Astrocyte (in vitro differentiated cells and primary cell): Measurements from ENCODE around the gene BLVRB. TPM values are rescaled to one million over a fixed set of nuclear protein-coding genes. Genes with fewer than 3 reads are reported as not detected.

ENCODE experiments used
- DNase-seq: peaks from one replicate; pipeline ENCODE4 v3.0.0-alpha.2; 2010; ENCODE audit warnings: low read depth
- FAIRE-seq: peaks from 2 replicates; lab custom pipeline; 2011; peaks lifted over from hg19 to GRCh38; lab: Jason Lieb, UNC
- H2AFZ ChIP-seq: 2 replicates; pipeline ENCODE4 v1.6.0; 2012; ENCODE audit warnings: low read depth, low read length, inconsistent platforms
- H3K27ac ChIP-seq: 2 replicates; pipeline ENCODE4 v1.5.1; 2011; ENCODE audit warnings: low read depth, low read length, inconsistent platforms
- H3K27me3 ChIP-seq: 2 replicates; pipeline ENCODE4 v1.6.0; 2011; ENCODE audit warnings: low read length, inconsistent platforms; ENCODE audit not compliant: insufficient read depth
- H3K36me3 ChIP-seq: 2 replicates; pipeline ENCODE4 v1.5.1; 2011; ENCODE audit warnings: low read length, inconsistent platforms; ENCODE audit not compliant: insufficient read depth
- H3K4me1 ChIP-seq: 2 replicates; pipeline ENCODE4 v1.5.1; 2011; ENCODE audit warnings: low read length, inconsistent platforms; ENCODE audit not compliant: insufficient read depth
- H3K4me2 ChIP-seq: 2 replicates; pipeline ENCODE4 v1.6.0; 2012; ENCODE audit warnings: low read length, inconsistent platforms
- H3K4me3 ChIP-seq: 2 replicates; pipeline ENCODE4 v1.5.1; 2011; ENCODE audit warnings: low read depth, mild to moderate bottlenecking, low read length, inconsistent platforms; ENCODE audit not compliant: insufficient read depth
- H3K79me2 ChIP-seq: 2 replicates; pipeline ENCODE4 v1.6.0; 2012; ENCODE audit warnings: mild to moderate bottlenecking, low read length, inconsistent platforms; ENCODE audit not compliant: insufficient read depth
- H3K9ac ChIP-seq: 2 replicates; pipeline ENCODE4 v1.6.0; 2012; ENCODE audit warnings: mild to moderate bottlenecking, low read length, inconsistent platforms
- H3K9me3 ChIP-seq: 2 replicates; pipeline ENCODE4 v1.5.1; 2012; ENCODE audit warnings: low read depth, mild to moderate bottlenecking, low read length, inconsistent platforms; ENCODE audit not compliant: insufficient read depth
- H4K20me1 ChIP-seq: 2 replicates; pipeline ENCODE4 v1.6.0; 2012; ENCODE audit warnings: low read length, inconsistent platforms; ENCODE audit not compliant: insufficient read depth
- H3K27ac Mint-ChIP-seq: one replicate; pipeline ENCODE4 v1.8.0; 2021; ENCODE audit warnings: mild to moderate bottlenecking, mixed read lengths; ENCODE audit not compliant: unreplicated experiment
- H3K27me3 Mint-ChIP-seq: one replicate; pipeline ENCODE4 v1.8.0; 2021; ENCODE audit warnings: low read depth, mixed read lengths; ENCODE audit not compliant: unreplicated experiment
- H3K36me3 Mint-ChIP-seq: one replicate; pipeline ENCODE4 v1.8.0; 2021; ENCODE audit warnings: low read depth, mixed read lengths; ENCODE audit not compliant: unreplicated experiment
- H3K4me1 Mint-ChIP-seq: one replicate; pipeline ENCODE4 v1.8.0; 2021; ENCODE audit warnings: low read depth, mixed read lengths; ENCODE audit not compliant: unreplicated experiment
- H3K4me3 Mint-ChIP-seq: one replicate; pipeline ENCODE4 v1.8.0; 2021; ENCODE audit warnings: mild to moderate bottlenecking, moderate library complexity, mixed read lengths; ENCODE audit not compliant: unreplicated experiment
- H3K9me3 Mint-ChIP-seq: one replicate; pipeline ENCODE4 v1.8.0; 2021; ENCODE audit warnings: mild to moderate bottlenecking, mixed read lengths; ENCODE audit not compliant: unreplicated experiment
- CTCF ChIP-seq: IDR thresholded peaks from 2 replicates; pipeline ENCODE4 v1.5.1; 2011; ENCODE audit warnings: low read depth, mild to moderate bottlenecking, inconsistent platforms, low read length, moderate library complexity; ENCODE audit not compliant: insufficient read depth
- EZH2 ChIP-seq: IDR thresholded peaks from 2 replicates; pipeline ENCODE4 v1.6.1; 2012; ENCODE audit warnings: mild to moderate bottlenecking, low read length, inconsistent platforms; ENCODE audit not compliant: insufficient read depth
- total RNA-seq: library from RNA; stranded (reverse); gene quantifications from 2 replicates; pipeline ENCODE4 v1.2.1, GENCODE V29; 2021

Gene BLVRB
- total RNA-seq, 1 donor from 2014 or later, result 27.1 TPM

DNA sequence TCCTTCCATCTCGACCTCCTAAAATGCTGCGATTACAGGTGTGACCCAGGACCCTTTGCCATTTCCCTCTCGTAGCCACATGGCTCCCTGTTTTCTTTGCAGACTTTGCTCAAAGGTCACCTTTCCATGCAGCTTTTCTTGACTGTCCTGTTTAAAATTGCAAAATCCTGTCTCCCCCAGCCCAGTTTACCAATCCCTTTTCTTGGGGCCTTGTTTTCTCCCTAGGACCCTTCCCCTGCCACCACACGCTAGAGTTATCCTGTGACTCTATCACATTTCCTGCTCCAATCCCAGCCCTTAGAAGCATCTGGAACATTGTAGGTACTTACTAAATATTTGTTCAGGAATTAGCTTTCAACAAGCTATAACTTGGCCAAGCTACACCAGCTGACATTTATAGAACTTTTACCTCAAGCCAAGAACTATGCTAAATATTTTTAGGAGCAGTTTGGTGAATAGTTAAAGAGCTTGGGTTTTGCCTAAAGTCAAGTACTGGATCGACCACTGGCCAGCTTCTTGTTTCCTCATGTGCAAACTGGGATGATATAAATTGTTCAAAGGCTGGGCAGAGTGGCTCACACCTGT lies 12.3 kb downstream of the BLVRB start:
- H2AFZ ChIP-seq, result no peak overlapping the region
- Mint-ChIP-seq H3K9me3 (no peaks in the 10 kb centered on the region), H3K27me3 (peaks cover 5% of the 10 kb centered on the region), H3K27ac (no peak overlapping the region), H3K4me1 (no peaks in the 10 kb centered on the region), H3K36me3 (no peaks in the 10 kb centered on the region), H3K4me3 (no peak overlapping the region)
- DNase-seq (no peak), FAIRE-seq (no peak)
- H3K27ac ChIP-seq, result no peak overlapping the region
- H3K27me3 ChIP-seq, result no peaks in the 10 kb centered on the region
- no peak overlapping the region for H3K9ac ChIP-seq
- H3K4me2 ChIP-seq, result no peak overlapping the region
- no peaks in the 10 kb centered on the region for H3K79me2 ChIP-seq
- H3K4me3 ChIP-seq, result no peak overlapping the region
- no peaks in the 10 kb centered on the region for H3K36me3 ChIP-seq
- H4K20me1 ChIP-seq, result no peaks in the 10 kb centered on the region
- no peaks in the 10 kb centered on the region for H3K9me3 ChIP-seq
- H3K4me1 ChIP-seq, result no peaks in the 10 kb centered on the region
- TF ChIP-seq CTCF, result no peak
- no peak for TF ChIP-seq EZH2

- Histone ChIP-seq H3K27ac (no peak overlapping the region), H3K4me1 (no peaks in the 10 kb centered on the region), H4K20me1 (no peaks in the 10 kb centered on the region), H3K9ac (no peak overlapping the region), H2AFZ (no peak overlapping the region), H3K79me2 (no peaks in the 10 kb centered on the region), H3K4me2 (no peak overlapping the region), H3K4me3 (no peak overlapping the region), H3K36me3 (no peaks in the 10 kb centered on the region), H3K27me3 (no peaks in the 10 kb centered on the region), H3K9me3 (no peaks in the 10 kb centered on the region)
- Mint-ChIP-seq H3K4me1 (no peaks in the 10 kb centered on the region), H3K27me3 (peaks cover 5% of the 10 kb centered on the region), H3K27ac (no peak overlapping the region), H3K9me3 (no peaks in the 10 kb centered on the region), H3K4me3 (no peak overlapping the region), H3K36me3 (peaks cover 4% of the 10 kb centered on the region)
- no peak for TF ChIP-seq CTCF
- no peak for TF ChIP-seq EZH2
- no peak for DNase-seq
- no peak for FAIRE-seq
Measured at GRCh38 chr19:40452016-40452415, 13.5 kb downstream of the BLVRB start.

- no peaks in the 10 kb centered on the region for H3K9me3 ChIP-seq
- peaks cover 6% of the 10 kb centered on the region for H3K4me1 ChIP-seq
- no peak for FAIRE-seq
- H2AFZ ChIP-seq, result no peak overlapping the region
- no peak overlapping the region for H3K4me3 ChIP-seq
- H3K36me3 ChIP-seq, result no peaks in the 10 kb centered on the region
- no peak overlapping the region for H3K27ac ChIP-seq
- H3K79me2 ChIP-seq, result no peaks in the 10 kb centered on the region
- Mint-ChIP-seq H3K9me3 (no peaks in the 10 kb centered on the region), H3K4me1 (peaks cover 2% of the 10 kb centered on the region), H3K36me3 (peaks cover 4% of the 10 kb centered on the region), H3K27me3 (peaks cover 5% of the 10 kb centered on the region), H3K27ac (no peak overlapping the region), H3K4me3 (no peak overlapping the region)
- H4K20me1 ChIP-seq, result no peaks in the 10 kb centered on the region
- TF ChIP-seq CTCF (no peak), EZH2 (no peak)
- no peak for DNase-seq
- H3K27me3 ChIP-seq, result no peaks in the 10 kb centered on the region
- no peak overlapping the region for H3K4me2 ChIP-seq
- H3K9ac ChIP-seq, result no peak overlapping the region
Measured at GRCh38 chr19:40450664-40451063, 14.9 kb downstream of the BLVRB start.
